Ishikawa (cell line): ENCODE measurements around the gene KIRREL2.

Experiments used
- CEBPB ChIP-seq: IDR thresholded peaks from 2 replicates; pipeline ENCODE4 v1.6.1; 2012
- EGR1 ChIP-seq: IDR thresholded peaks from 2 replicates; pipeline ENCODE4 v1.6.1; 2012
- EP300 ChIP-seq: IDR thresholded peaks from 2 replicates; pipeline ENCODE4 v1.6.1; 2012; ENCODE audit warnings: borderline replicate concordance
- MAX ChIP-seq: IDR thresholded peaks from 2 replicates; pipeline ENCODE4 v1.6.1; 2012
- RAD21 ChIP-seq: IDR thresholded peaks from 2 replicates; pipeline ENCODE4 v1.6.1; 2012; ENCODE audit warnings: low read depth
- REST ChIP-seq: IDR thresholded peaks from 2 replicates; pipeline ENCODE4 v1.6.1; 2012; ENCODE audit warnings: low read depth, mild to moderate bottlenecking
- TAF1 ChIP-seq: IDR thresholded peaks from 2 replicates; pipeline ENCODE4 v1.6.1; 2012; ENCODE audit warnings: low read depth, mild to moderate bottlenecking
- TCF12 ChIP-seq: IDR thresholded peaks from 2 replicates; pipeline ENCODE4 v1.6.1; 2012; ENCODE audit warnings: low read depth
- TEAD4 ChIP-seq: IDR thresholded peaks from 2 replicates; pipeline ENCODE4 v1.6.1; 2012
- USF1 ChIP-seq: IDR thresholded peaks from 2 replicates; pipeline ENCODE4 v1.6.1; 2012
- YY1 ChIP-seq: IDR thresholded peaks from 2 replicates; pipeline ENCODE4 v1.6.1; 2012; ENCODE audit warnings: low read depth
- ZBTB7A ChIP-seq: IDR thresholded peaks from 2 replicates; pipeline ENCODE4 v1.6.1; 2012; ENCODE audit warnings: low read depth

GRCh38 chr19:35847911-35848310, 8.8 kb upstream of the KIRREL2 start:
- TF ChIP-seq TEAD4 (no peak), TAF1 (no peak), REST (no peak), CEBPB (no peak), ZBTB7A (no peak), TCF12 (no peak), MAX (no peak), EP300 (no peak), YY1 (no peak), USF1 (no peak), RAD21 (no peak), EGR1 (no peak)
